GM19240 (cell line): ENCODE data around the gene NPHP4.

Experiments
- DNase-seq: peaks from one replicate; pipeline ENCODE4 v3.0.0; 2011; ENCODE audit warnings: low spot score; ENCODE audit not compliant: insufficient read length

The NPHP4 gene

DNA sequence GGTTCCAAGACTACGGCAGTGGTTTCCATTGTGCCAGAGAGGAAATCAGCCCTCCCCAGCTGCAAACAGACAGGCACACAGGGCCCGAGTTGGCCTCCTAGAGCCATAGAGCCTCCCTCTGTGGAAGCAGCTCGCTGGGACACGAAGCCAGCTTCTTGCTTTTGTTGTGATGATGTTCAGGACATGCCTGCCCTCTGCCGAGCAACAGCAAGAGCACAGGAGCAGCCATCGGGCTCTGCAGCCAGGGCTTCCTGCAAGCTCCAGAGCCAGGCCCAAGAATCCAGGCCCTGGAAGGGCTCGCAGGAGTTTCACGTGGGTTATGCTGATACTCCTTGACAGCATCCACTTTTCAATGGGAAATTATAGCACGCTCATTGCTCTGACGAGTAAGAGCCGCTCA is 18.5 kb downstream of the NPHP4 start:
- no peak for DNase-seq

DNA sequence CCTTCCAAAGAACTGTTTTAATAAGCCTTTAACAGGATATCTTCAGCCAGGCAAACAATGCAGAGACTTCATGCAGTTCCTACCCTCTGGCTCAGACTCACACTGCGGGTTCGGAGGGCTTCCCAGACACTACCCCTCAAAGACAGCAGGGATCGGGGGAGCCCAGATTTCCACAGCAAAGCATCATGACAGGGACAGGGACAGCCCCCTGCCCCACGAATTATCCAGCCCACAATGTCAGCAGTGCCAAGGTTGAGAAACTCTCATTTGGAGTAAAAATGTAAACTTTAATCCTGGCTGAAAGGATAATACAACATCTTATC is 20.1 kb downstream of the NPHP4 start:
- DNase-seq: no peak

DNA sequence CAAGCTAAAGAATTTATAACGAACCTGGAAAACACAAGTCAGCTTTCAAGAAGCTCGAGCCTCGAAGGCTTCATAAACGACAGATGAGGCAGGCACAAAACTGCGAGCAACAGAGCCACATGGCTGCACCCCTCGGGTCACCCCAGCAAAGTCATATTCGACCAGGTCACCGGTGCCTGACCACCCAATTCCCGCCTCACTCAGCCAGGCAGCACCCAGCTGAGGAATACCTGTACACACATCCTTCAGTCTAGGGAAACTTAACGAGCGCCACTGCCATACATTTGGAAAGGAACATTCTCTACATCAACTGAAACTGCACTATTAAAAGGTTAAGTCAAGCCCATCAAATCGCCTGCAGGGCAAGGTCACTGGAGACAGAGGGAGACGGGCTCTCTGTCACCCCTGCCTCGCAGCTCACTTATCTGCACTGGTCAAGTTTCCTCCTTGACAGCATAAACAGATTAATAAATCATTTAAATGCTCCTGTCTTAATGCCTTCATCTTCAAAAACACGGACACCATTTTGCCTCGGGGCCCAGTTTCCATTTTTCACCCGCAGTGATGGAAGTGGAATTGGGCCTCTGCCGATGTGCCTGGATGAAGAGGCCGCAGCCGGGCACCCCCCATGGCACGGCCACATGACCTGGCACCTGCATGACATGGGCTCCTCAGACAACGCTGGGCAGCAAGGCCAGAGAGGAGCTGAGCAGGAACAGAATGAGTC is 20.6 kb downstream of the NPHP4 start:
- no peak for DNase-seq

- DNase-seq: no peak
These were observed 21.5 kb downstream of the NPHP4 start for GRCh38 chr1:5970610-5971273.

DNA sequence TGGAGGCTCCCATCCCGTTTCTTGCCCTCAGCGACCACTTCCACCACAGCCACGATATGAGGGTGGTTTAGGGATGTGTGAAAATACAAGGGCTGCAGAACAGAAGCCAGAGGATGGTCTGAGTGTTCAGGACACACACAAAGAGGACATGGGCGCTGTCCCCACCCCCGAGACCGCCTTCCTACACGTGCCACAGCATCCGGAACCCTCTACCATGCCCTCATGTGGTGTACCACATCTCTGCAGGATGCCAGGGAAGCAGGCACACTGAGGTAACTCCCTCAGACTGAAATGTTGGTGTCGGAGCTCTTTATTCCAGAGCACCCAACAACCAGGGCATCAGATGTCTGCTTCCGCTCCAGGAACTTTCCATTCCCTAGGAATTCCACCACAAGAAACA is 23.1 kb downstream of the NPHP4 start:
- DNase-seq: no peak

DNA sequence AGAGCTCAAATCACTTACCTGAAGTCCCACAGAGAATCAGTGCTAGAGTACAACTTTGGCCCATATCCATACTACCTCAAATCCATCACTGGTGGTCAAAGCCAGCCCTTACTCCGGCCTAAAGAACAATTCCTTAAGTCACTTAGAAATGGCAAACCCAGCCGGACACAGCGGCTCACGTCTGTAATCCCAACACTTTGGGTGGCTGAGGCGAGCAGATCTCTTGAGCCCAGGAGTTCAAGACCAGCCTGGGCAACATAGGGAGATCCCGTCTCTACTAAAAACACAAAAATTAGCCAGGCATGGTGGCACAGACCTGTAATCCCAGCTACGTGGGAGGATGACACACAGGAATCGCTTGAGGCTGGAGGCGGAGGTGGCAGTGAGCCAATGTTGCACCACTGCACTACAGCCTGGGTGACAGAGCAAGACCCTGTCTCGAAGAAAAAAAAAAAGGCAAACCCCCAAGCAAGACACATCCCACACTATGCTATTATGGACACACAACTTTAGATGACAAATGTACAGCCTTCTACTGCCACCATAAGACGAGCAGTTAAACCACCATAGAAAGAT is 24.0 kb downstream of the NPHP4 start:
- DNase-seq: no peak

- no peak for DNase-seq
These were observed 24.7 kb downstream of the NPHP4 start for GRCh38 chr1:5967351-5968160.

GRCh38 chr1:5966543-5967205 is 25.6 kb downstream of the NPHP4 start:
- DNase-seq: no peak

GRCh38 chr1:5965586-5966131 is 26.6 kb downstream of the NPHP4 start:
- DNase-seq: no peak

- no peak for DNase-seq
These were observed 29.7 kb downstream of the NPHP4 start for GRCh38 chr1:5962265-5963105.

DNA sequence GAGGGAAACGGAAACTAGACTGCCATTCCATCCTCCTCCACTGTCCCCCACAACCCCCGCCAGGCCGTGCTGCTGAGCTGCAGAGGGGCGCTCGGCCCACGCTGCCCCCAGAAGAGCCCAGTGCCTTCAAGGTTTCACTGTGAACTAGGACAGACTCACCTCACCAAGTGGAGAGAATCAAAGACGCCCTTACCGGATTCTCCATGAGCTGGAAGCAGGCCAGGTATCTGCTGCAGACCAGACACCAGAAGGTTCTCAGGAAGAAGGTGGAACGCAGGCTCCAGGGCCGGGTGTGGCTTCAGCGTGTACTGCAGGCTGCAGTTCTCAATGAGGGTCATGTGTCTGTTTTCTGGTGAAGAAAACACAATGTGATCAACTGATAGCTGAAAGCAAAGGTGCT is 30.6 kb downstream of the NPHP4 start:
- no peak for DNase-seq

DNA sequence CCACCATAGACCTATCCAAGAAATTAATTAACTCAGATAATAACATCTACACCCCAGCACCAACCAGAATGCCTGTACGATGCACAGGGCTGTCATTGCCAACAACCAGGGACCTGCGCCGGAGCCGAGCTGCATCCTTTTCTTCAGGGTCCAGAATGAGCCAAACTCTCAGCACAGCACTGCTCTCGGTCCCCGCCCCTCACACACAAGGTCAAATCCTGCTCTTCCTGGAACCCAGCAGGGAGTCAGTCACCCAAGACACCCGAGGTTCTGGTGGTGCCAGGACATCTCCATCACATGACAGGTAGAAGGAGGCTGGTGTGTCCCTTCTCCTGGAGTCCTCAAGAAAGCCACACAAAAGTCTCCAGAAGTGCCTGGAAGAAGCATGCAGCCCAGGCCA is 31.9 kb downstream of the NPHP4 start:
- no peak for DNase-seq

DNA sequence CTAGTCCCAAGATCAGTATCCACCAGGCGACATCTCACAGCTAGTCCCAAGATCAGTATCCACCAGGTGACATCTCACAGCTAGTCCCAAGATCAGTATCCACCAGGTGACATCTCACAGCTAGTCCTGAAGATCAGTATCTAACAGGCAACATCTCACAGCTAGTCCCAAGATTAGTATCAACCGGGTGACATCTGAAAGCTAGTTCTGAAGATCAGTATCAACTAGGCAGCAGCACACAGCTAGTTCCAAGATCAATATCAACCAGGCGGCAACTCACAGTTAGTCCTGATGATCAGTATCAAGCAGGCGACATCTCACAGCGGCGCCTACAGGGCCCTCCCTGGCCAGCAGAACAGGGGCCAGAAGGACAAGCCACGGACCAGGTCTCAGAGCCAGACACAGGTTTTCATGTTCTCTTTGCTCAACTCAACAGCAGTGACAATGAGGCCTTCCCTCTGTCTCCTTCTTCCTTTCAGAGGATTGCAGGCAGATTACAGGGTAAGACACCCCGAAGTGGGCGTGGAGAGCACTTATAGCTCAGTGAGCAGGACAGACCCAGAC is 32.5 kb downstream of the NPHP4 start:
- no peak for DNase-seq

DNA sequence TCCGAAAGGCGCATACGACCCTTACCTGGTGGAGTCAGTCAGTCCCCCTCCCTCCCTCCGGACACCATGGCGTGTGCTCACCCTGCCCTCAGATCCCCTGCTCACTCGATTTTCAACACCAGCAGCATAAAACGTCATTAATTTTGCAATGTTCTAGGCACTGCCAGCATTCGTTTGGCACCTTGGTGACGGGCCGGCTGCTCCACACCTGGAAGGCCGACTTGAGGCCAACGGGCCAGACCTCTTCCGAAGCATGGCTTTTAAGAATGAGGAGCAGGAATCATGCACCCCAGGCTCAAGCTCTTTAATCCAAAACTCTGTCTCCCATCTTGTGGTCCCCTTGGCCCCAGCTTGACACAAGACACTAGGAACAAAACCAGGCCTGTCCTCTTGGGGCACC is 33.1 kb downstream of the NPHP4 start:
- DNase-seq: no peak

DNA sequence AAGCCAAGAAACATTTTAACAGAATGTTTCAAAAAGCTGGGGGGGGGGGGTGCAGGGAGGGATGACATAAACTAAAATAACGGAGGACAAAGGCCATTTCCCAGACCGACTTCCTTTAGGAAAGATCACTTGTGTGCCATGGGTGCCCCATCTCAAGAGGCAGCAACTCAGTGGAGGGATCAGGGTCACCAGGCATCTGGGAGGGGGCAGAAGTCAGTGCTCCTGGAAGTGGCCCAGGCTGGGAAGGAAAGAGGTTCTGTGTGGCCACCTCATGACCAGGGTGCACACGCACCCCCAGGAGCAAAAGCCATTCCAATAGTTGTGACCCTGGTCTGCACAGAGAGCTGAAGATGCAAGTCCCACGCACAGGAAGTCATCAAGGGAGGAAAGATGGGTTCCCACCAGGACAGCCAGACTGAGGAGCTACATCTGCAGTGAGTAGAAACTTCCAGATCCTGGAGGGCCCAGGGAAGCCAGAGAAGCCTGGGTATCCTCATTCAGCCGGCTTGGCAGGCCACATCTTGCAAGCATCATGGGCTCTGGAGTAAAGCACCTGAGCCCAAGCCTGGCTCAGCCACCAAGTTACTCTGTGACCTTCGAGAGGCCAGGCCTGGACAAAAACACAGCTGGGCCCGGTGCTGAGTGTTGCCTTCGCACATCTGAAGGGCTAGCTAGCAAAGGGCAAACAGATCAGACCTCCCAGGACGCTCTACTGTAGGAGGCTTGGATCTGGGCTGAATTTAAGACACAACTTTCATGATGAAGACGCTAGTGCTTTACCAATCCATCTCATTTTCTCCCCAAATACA is 36.0 kb downstream of the NPHP4 start:
- no peak for DNase-seq

- no peak for DNase-seq
These were observed 36.7 kb downstream of the NPHP4 start for GRCh38 chr1:5955479-5955977.

GRCh38 chr1:5954964-5955363 is 37.3 kb downstream of the NPHP4 start:
- no peak for DNase-seq

- DNase-seq: no peak
These were observed 38.8 kb downstream of the NPHP4 start for GRCh38 chr1:5953386-5953785.

GRCh38 chr1:5951846-5952410 is 40.3 kb downstream of the NPHP4 start:
- DNase-seq: no peak
